OCI-LY3 (cell line): ENCODE measurements around the gene SLC25A41.

Experiments used
- EZH2phosphoT487 ChIP-seq: fragments of 200-600 bp; shearing (Covaris generic); IDR thresholded peaks from 2 replicates; pipeline ENCODE4 v1.6.1; 2018; ENCODE audit warnings: antibody characterized with exemption, mixed run types, low read depth
- TF ChIP-seq, protein P1 (sequence below): fragments of 200-600, 300-600 bp; sonication (generic); IDR thresholded peaks from 2 replicates; pipeline ENCODE4 v1.5.1; 2014; ENCODE audit warnings: antibody characterized with exemption, low read length, low read depth

GRCh38 chr19:6379744-6380143, 53.8 kb downstream of the SLC25A41 start:
- TF ChIP-seq, protein P1, sequence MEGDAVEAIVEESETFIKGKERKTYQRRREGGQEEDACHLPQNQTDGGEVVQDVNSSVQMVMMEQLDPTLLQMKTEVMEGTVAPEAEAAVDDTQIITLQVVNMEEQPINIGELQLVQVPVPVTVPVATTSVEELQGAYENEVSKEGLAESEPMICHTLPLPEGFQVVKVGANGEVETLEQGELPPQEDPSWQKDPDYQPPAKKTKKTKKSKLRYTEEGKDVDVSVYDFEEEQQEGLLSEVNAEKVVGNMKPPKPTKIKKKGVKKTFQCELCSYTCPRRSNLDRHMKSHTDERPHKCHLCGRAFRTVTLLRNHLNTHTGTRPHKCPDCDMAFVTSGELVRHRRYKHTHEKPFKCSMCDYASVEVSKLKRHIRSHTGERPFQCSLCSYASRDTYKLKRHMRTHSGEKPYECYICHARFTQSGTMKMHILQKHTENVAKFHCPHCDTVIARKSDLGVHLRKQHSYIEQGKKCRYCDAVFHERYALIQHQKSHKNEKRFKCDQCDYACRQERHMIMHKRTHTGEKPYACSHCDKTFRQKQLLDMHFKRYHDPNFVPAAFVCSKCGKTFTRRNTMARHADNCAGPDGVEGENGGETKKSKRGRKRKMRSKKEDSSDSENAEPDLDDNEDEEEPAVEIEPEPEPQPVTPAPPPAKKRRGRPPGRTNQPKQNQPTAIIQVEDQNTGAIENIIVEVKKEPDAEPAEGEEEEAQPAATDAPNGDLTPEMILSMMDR = no peak
- no peak for TF ChIP-seq EZH2phosphoT487
